Stimulated activated CD8-positive, alpha-beta memory T cell treated with anti-CD3 and anti-CD28 coated beads, Interleukin-15, amount 100 ng/mL, for 1 hour (primary cell): ENCODE results near the gene NUDT13.

ENCODE experiments used
- DNase-seq: peaks from one replicate; pipeline ENCODE4 v3.0.0-alpha.2; 2020; ENCODE audit warnings: low read depth

Gene NUDT13

DNA sequence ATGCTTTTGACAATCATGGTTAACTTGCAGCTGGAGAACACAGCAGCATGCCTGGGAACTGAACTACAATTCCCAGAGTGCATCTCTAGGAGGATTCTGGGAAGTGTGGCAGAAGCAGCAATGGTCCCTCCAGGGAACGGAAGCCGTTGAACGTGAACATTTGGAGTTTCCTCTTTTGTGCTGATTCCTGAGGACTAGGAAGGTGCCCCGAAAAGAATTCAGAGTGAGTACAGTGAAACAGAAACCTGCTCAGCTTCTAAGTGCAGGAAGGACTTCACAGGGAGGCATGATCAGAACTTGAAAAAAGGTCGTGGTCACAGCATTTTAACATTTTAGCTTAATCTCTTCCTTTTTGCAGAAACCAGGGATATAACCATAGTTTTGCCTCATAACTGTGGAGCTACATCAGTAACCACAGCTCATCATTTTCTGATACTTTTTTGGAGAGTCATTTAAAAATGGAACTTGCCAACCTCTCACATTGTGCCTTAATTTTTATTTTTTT, at the start of gene NUDT13:
NUDT13 (plus strand) TSS at position 111 of the 505 bp plus-strand sequence. CDS start 3,911 bp downstream, outside the sequence.
- DNase-seq = no peak

DNA sequence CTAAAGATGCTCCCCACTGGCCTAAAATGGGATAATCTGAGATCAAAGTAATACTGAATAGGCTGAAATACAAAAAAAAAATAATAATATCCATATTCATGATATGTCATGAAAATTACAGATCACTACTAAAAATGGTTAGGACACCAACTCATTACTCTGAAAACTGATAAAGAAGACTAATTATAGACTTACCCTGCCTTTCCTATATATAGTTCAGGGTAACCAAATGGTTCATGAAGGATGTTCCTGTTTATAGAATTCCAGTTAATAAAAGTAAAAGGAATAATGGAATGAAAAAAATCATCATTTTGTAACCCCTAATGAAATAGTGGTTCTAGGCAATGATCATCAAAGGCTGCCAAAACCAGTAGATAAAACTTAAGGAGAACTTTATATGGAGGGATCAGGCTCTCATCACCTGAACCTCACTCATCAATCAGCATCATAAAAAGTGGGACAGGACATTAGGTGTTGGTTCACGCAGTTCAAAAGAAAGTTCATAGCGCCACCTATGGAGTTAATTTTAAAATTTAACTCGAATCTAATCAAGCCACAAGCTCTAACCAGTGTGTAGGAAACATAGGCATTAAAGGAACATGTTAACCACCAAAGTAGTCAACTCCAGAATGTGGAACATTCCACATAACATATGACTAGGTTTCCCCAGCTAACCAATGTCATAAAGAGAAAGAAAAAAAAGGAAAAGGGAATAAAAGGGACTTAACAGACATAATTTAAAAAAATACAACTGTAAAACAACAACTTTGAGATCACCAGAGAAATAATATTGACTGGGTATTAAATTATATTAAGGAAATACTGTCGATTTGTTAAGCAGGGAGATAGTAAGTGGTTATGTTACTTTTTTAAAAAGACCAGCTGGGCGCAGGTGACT, 49.3 kb upstream of the NUDT13 start:
- DNase-seq = no peak

DNA sequence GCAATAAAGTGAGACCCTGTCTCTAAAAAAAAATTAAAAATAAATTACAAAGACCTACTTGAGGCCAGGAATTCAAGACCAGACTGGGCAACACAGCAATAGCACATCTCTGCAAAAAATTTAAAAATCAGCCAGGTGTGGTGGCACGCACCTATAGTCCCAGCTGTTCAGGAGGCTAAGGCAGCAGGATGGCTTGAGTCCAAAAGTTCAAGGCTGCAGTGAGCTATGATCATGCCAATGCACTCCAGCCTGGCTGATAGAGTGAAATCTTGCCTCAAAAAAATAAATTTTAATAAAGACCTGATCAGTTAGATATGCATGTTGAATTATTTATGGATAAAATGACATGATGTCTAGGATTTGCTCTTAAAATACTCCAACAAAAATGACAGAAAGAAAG, 48.5 kb upstream of the NUDT13 start:
- no peak for DNase-seq

DNA sequence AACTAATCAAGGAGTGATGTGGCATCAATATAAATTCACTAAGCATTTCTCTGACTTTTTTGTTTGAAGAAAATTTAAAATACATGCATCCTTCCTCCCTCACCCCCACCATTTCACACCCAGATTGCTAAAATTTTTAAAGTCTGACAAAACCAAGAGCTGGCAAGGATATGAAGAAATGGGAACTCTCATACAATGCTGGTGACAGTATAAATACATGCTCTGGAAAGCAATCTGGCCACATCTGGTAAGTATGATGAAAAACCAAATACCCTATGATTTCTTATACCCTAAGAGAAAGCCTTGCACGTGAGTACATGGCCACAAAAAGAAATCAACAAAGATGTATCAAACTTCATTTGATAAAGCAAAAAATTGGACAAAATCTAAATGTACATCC, 44.8 kb upstream of the NUDT13 start:
- no peak for DNase-seq

DNA sequence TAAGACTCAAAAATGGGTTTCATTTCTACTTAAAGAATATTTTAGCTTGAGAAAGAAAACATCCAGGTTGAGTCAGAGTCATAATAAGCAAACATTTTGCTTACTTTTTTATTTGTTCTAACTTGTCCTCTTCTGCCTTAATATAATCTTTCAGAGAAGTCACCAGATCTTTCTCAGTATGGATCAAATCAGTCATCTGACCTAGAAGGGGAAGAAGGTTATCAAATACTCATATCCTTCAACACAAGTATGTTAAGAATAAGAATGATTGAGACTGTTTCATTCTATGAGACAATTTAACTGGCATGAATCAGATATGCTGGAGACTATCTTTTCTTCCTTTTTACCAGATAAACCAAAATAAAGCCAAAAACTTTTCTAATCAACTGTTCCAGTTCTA, 36.6 kb upstream of the NUDT13 start:
- DNase-seq = no peak

DNA sequence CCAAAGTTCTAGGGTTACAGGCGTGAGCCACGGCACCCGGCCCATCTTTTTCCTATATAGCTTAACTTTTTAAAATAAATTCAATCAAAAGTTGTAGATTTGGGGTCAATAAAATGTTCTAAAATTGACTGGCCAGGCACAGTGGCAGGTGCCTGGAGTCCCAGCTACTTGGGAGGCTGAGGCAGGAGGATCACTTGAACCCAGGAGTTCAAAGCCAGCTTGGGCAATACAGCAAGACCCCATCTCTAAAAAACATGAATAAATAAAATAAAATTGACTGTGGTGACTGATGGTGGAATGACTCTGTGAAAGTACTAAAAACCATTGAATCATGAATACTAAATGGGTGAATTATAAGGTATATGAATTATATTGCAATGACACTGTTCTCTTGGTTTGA, 34.4 kb upstream of the NUDT13 start:
- DNase-seq = no peak

DNA sequence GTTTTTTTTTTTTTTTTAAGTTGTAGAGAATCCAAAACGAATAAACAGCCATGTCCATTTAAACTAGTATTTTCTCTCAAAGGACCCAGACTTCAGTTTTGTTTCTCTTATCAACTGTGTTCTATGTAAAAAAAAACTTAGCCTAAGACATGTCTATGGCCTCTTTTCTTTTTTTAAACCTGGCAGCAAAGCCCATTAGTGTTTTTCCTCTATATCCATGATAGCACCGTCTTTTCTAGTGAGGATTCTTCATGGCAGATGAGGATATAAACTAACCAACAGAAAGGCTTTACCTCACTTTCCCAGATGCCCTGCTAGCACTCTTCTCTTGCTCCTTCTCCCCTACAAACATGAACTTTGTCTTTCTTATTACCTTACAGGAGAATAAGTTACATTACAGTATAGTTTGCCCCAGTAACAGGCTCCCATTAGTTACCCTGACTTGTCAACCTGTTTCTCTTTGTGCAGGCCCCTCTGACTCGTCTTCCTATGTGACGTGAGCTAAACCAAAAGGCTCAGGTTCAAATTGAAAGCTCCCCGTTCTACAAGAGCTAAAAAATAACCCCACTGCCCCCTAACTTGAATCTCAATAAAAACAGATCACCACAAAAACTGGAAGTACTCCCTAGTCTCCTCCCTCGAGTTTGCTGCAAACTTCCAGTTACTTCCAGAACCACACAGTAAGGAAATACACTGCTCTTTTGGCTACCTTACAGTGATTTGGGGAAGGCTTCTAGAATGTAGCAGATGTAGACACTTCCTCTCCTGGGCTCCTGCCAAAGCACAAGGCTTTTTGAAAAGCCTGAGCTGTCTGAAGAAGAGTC, 33.7 kb upstream of the NUDT13 start:
- no peak for DNase-seq

DNA sequence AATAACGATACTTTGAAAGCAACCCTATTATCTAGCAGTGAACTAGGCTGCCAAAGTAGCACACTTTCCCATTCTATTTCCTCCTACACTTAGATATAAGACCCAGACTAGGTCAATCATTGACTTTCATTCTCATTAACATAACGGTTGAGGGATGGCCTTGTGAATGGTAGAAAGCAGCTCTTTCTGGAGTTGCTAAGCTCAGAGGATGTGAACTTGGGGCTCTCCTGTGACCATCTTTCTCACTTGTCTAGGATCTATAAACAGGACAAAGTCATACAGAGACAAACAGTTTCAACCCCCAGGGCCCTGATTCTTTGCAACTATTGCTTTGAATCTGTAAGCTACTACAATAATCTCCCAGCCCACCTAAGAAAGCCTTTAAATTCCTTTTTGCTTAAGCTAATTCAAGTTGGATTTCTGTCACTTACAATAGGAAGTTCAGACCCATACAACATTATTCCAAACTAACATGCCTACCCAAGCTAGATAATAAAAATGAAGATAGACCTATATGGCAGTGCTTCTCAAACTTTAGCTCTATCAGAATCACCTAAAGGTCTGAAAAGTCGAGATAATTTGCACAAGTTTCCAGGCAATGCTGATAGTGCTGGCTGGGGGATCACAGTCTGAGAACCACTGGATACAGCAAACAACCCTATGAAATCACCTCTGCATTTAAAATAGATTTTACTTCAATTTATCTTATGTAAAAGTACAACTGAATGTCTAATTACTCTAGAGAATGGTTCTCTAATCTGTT, 30.3 kb upstream of the NUDT13 start:
- DNase-seq = no peak

DNA sequence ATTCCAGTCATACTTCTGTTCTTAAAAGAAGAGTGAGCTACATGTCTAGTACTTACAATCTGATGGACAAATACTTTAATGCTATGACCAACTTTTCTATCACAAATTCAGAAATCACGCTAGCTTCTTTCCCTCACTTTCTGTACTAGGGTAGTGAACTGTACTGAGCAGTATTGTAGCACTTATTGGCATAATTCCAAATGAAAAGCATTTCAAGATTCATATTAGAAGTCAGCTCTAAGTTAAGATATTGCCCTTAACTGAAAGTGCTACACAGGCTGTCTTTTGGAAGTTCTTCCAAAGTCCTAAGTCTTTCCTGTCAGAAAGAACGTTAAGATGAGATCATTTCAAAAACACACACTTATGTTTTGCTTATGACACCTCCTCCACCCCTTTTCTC, 27.0 kb upstream of the NUDT13 start:
- DNase-seq = no peak

DNA sequence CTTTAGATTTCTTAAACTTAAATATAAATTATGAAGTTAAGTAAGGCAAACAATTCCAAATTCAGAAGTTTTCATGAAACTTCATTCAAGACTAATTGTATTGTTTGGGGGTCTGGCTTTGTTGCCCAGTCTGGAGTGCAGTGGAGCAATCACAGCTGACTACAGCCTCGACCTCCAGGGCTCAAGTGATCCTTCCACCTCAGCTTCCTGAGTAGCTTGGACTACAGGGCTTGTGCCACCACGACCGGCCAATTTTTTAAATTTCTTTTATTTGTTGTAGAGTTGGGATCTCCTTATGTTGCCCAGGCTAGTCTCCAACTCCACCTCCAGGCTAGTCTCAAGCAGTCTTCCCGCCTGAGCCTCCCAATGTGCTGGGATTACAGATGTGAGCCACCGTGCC, 26.0 kb upstream of the NUDT13 start:
- no peak for DNase-seq

DNA sequence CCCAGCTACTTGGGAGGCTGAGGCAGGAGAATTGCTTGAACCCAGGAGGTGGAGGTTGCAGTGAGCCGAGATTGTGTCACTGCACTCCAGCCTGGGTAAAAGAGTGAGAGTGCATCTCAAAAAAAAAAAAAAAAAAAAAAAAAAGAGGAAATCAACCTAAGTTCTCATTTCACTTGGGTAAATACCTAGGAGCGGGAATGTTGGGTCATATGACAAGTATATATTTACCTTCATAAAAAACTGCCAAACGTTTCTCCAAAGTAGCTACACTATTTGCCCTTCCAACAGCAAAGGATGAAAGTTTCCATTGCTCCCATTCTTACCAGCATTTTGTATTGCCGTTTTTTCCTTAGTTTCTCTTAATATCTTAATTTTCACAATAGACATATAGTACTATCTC, 23.4 kb upstream of the NUDT13 start:
- DNase-seq = no peak

DNA sequence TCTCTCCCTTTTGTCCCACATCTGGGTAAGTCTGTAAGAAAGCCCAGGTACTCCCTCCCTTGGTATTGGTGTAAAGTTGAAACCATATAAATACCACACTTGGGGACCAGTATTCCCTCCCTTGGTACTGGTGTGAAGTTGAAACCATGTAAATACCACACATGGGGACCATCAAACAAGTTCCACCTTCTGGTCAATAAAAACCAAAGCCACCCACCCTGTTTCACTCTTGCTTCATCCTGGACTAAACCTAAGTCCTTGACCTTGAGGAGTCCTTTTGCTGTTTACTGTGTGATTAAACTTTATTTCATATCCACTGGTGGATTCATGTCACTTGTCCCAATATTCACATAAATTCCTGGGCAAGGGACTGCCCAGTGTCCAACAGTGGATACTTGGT, 22.0 kb upstream of the NUDT13 start:
- DNase-seq = no peak

DNA sequence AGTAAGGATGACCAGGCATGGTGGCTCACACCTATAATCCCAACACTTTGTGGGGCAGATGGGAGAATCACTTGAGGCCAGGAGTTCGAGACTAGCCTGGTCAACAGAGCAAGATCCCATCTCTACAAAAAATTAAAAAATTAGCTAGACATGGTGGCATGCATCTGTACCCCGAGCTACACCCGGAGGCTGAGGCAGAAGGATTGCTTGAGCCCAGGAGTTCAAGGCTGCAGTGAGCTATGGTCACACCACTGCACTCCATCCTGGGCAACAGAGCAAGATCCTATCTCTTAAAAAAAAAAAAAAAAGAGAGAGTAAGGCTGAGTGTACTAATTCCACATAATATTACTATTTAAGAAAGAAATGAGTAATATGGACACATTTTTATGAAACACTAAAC, 17.4 kb upstream of the NUDT13 start:
- DNase-seq = no peak

DNA sequence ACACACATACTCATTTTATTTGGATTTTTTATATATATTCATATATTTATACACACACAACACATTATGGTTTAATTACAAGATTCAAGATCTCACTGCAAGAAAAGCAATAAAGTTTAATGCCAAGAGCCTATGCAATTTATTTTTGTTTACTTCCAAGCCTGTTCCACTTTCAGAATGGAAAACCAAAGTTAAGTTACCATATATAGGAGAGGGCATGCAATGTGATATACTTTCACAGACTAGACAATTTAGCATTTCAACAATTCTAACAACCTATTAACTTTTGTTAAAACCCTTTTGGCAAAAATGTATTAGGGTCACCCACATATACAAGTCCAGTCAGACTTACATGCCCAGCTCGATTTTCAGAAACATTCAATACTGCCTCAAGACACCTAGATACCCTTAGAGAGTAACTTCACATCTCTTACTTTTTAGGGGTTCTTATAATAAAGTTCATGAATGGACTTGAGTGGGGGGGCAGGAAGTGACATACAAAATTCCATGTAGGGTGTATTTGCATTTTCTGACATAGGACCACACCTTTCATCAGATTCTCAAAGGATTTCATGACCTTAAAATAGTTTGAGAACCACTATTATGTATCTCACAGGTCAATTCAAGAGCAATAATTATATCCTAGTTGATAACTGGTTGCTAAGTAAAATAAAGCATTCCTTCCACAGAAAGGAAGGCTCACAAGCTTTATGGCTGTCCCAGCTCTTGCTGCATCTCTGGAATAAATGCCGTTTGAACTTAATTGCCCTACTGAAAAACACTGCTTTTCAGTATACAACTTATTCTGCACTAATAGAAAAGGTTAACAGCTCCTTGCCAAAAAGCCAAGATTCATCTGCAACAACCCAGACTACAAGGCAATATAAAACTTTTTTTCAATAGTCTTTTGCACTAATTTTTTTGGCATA, 16.1 kb upstream of the NUDT13 start:
- DNase-seq = no peak

DNA sequence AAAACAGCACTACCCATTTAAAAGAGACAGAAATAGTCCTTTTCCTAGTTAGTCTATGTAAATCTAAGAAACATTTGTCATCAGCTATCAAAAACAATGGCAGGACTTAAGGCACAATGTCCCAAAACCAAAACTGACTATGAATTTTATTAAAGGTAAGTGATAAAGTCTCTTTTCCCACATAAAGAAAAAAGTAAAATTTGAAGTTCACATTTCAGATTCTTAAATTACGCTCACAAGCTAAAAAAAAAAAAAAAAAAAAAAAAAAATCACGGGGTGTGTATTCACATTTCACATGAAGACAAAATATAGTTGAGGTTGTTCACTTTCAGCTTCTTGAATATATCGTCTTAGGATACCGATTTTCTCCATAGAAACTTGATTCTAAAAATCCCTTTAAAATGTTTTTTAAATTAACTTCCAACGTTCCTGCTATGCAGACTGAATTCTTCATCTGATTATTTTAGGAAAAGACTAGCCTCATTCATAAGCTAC, 15.2 kb upstream of the NUDT13 start:
- DNase-seq = no peak

DNA sequence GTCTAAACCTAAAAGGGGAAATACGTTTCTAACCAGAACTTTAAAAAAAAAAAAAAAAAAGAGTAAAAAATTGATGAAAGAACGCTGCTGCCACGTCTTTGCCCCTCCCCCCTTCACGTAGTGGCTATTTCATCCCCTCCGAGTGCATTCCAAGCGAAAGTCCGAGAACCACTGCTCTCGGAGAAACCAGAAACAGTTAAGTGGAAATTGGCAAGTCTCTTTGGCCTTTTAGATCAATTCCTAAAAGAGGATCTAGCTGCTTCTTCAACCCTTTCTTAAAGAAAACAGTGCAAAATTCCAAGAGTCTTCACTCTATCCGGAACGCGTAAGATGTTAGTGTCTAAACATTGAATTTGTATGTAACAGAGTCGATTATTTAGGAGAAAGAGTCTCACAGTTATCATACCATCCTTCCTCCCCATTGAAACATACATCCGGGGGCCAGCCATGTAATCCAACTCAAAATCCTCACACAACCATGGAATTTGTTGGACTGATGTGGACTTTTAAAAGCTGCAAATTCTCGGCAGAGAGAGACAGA, 14.7 kb upstream of the NUDT13 start:
- no peak for DNase-seq

DNA sequence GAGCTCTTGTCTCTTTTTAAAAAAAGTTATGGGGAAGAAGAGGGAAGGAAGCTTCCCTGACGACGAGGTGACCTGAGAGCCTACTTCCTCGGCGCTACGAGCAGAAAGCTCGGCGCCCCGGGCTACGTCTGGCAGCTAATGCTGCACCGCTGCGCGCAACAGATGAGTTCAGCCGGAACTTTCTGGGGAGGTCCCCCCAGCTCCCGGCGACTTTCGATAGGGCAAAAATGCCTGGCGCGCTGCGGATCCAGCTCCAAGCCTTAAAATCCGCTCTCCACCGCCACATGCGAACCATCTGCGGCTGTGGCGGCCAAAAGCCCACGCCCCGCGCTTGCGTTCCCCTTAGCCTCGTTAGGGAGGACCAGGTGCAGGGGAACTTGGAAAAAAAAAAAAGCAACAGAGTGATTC, 14.2 kb upstream of the NUDT13 start:
- DNase-seq = peak; percentile 41

DNA sequence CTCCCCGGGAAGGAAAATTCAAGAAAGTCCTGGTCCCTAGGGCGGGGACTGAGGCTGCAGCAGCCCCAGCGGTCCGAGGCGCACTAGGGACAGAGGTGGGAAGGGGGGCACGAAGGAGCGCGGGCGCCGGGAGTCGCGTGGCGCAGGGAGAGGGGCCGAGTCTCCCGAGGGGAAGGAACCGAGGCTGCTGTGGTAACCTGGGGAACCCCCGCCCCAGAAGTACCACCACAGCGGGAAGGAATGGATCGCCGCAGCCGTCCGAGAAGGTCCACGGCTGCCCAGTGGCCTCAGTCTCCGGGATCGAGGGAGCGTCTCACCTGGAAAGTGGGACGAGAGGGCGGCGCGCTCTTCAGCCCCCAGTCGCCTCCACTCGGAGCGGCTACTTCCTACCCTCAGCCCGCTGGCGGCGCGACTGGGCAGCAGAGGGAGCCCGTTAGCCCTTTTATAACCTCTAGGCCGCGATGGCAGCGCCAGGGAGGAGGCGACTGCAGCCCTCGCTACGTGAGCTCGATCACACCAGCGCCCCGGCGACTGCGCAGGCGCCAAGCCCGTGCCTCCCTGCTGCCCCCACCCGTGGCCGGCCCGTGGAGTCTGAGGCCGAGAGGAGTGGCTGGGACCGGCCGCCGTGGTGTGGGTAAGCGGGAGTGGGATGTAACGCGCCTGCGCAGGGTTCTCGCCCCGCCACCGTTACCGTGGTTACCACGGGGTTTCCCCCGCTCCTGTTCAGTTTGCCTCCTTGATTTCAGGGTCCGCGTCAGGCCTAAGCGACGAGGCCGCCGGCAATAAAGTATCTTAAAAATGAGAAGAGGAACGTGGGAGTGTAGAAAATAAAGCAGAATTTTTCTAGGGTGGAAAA, 13.6 kb upstream of the NUDT13 start, which contains the start of gene P4HA1:
P4HA1 (minus strand) TSS at position 418 of the 856 bp plus-strand sequence. CDS start 21,983 bp downstream, outside the sequence.
- DNase-seq = peak; percentile 94

DNA sequence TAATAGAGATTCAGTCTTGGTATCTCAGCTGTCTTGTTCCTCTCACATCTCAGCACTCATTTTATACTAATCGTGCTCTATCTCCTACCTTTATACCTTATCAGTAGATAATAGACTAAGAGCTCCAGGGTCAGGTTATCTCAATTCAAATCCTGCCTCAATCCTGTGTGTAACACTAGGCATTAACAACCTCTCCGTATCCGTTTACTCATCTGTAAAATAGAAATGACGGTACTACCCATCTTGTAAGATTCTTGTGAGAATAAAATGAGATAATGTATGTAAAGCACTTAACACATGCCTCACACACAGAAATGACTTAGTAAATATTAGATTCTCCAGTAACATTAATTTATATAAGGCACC, 13.0 kb upstream of the NUDT13 start:
- no peak for DNase-seq

DNA sequence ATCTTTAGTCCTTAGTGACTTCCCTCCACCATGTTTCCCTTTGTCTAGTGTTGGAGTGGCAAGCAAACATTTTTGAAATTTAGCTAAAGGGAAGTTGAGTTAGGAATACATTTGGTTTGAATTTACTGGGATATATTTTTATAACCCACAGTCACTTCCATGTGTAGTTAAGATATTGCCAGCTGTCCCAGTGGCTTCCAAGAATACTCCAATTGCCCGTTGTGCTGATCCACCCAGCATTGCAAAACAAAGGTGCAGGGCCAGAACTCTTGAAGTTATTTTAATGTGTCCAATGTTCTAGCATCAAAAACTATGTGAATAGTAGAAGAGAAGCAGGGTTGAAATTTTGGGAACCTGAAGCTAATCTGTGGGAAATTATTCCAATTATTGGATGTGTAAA, 11.1 kb upstream of the NUDT13 start:
- DNase-seq = no peak
